Esophagus (tissue), 2 donors: Measurements from ENCODE around the gene PIK3R1. TPM values are rescaled to one million over a fixed set of nuclear protein-coding genes. Genes with fewer than 3 reads are reported as not detected.
"Not testable (repeated sequence)": the region's sequence is repeated elsewhere in the genome, so short reads cannot be mapped to it uniquely, and the experiment has no call there.

Source experiments
- H3K27ac ChIP-seq, 2 donors: one replicate each; pipeline ENCODE4 v1.5.1; 2013; ENCODE audit warnings: low read depth in 2 of 2, mild to moderate bottlenecking in 2 of 2, inconsistent platforms in 1 of 2, low read length in 1 of 2, moderate library complexity in 1 of 2
- H3K27me3 ChIP-seq, 2 donors: one replicate each; pipeline ENCODE4 v1.6.1; 2013; ENCODE audit warnings: low read length in 2 of 2, control low read depth in 1 of 2, mild to moderate bottlenecking in 1 of 2; ENCODE audit not compliant: insufficient read depth in 2 of 2, control insufficient read depth in 1 of 2
- H3K36me3 ChIP-seq, 2 donors: one replicate each; pipeline ENCODE4 v1.6.1; 2013; ENCODE audit warnings: low read length in 1 of 2; ENCODE audit not compliant: control insufficient read depth in 2 of 2, insufficient read depth in 2 of 2
- H3K4me1 ChIP-seq, 2 donors: one replicate each; pipeline ENCODE4 v1.6.1; 2013; ENCODE audit warnings: low read length in 1 of 2; ENCODE audit not compliant: control insufficient read depth in 2 of 2, insufficient read depth in 2 of 2
- H3K4me3 ChIP-seq, 2 donors: one replicate each; pipeline ENCODE4 v1.5.1; 2013; ENCODE audit warnings: low read length in 2 of 2, mild to moderate bottlenecking in 2 of 2, low read depth in 1 of 2, moderate library complexity in 1 of 2
- H3K9me3 ChIP-seq, 2 donors: one replicate each; pipeline ENCODE4 v1.6.1; 2013; ENCODE audit warnings: mild to moderate bottlenecking in 2 of 2, low read depth in 1 of 2, low read length in 1 of 2, moderate library complexity in 1 of 2; ENCODE audit not compliant: control insufficient read depth in 2 of 2, insufficient read depth in 1 of 2
- WGBS, 2 donors: extraction: QIAGEN DNeasy Blood & Tissue Kit; methylation state at CpG; one replicate each; pipeline ENCODE4 v1.1.7; 2013; 5-methylcytosine and 5-hydroxymethylcytosine counted together
- polyA plus RNA-seq, 2 donors: library from polyadenylated mRNA; stranded (reverse); fragments of 200-250 nt; gene quantifications; one replicate each; pipeline ENCODE4 v1.2.3, GENCODE V29; 2013
- donor health status: healthy with polysubstance abuse.
- donor health status: Bipolar disorder and iron deficiency.

The PIK3R1 gene
- polyA plus RNA-seq, 2 donors, result 5.0 to 8.2 TPM

DNA sequence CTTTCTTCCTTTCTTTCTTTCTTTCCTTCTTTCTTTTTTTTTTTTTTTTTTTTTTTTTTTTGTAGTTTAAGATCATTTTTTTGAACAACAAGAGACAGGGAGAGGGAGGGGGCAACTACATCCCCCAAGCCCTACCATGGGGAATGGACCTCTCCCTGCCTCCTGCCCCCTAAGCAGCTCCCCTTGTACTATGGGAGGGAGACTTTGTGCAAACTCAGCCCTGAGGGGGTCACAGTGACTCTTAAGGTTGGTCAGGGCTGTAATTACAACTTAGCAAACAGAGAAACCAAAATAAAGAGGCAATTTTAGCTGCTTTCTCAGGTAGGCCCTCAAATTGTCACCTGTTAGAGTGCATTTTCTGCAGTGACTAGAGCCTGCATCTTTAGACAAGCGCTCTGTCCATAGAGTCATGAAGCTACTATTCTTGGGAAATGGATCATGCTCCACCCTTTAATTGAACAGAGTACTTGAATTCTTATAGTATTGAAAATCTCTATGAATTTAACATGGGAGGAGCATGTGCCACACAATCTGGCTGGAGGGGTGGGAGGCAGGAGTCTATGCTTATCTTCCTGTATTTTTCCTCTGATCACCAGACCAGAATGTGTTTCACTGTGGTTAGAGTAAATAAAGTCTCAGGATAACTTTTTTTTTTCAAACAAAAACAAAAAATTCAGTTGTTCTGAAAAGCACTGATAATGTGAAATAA is 24.3 kb upstream of the PIK3R1 start:
- H3K27ac ChIP-seq, result no peak overlapping the region
- H3K9me3 ChIP-seq, result no peaks in the 10 kb centered on the region
- H3K36me3 ChIP-seq, result no peaks in the 10 kb centered on the region
- no peaks in the 10 kb centered on the region for H3K4me1 ChIP-seq
- no peaks in the 10 kb centered on the region for H3K27me3 ChIP-seq
- no peak overlapping the region for H3K4me3 ChIP-seq
- WGBS, 2 donors, result 95 to 96% methylated on average over 1 of the region's 1 CpG

- H3K4me3 ChIP-seq, result no peak overlapping the region
- 92 to 99% methylated on average over 3 of the region's 3 CpGs for WGBS, 2 donors
- H3K4me1 ChIP-seq, result no peaks in the 10 kb centered on the region
- H3K36me3 ChIP-seq, result no peaks in the 10 kb centered on the region
- H3K27me3 ChIP-seq, result no peaks in the 10 kb centered on the region
- no peaks in the 10 kb centered on the region for H3K9me3 ChIP-seq
- no peak overlapping the region for H3K27ac ChIP-seq
These were observed 22.9 kb upstream of the PIK3R1 start for GRCh38 chr5:68192679-68193060.

DNA sequence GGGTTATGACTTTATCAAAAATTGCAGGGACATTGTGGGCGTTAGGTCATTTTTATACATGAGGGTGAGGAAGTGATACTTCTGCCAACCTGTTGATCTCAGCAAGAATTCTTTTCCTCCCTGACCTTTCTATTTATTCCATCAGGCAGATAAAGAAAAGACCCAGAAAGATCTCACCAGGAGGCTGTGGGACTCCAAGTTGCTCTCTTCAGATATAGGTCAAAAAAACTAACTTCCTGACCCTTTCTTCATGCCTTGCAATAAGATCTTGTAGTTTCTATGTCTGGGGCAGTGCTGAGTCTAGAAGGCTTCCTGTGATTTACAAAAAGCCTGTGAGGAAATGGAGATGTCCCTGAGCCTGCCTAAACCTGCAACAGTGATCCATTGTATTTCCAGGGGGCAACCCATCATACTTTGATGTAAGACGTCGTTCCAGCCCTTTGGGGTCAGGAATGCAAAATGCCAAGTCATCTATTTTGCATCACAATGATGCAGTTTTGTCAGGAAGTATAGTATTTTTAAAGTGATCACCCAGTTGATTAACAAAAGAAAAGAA is 22.0 kb upstream of the PIK3R1 start:
- Histone ChIP-seq H3K9me3 (no peaks in the 10 kb centered on the region), H3K4me3 (no peak overlapping the region), H3K4me1 (no peaks in the 10 kb centered on the region), H3K27me3 (no peaks in the 10 kb centered on the region), H3K27ac (no peak overlapping the region), H3K36me3 (no peaks in the 10 kb centered on the region)
- 31 to 44% methylated on average over 3 of the region's 3 CpGs for WGBS, 2 donors

GRCh38 chr5:68194386-68194785 is 21.2 kb upstream of the PIK3R1 start:
- no peaks in the 10 kb centered on the region for H3K36me3 ChIP-seq
- WGBS, 2 donors, result 54 to 58% methylated on average over 2 of the region's 2 CpGs
- H3K27ac ChIP-seq, result no peak overlapping the region
- H3K9me3 ChIP-seq, result no peaks in the 10 kb centered on the region
- H3K4me3 ChIP-seq, result no peak overlapping the region
- H3K4me1 ChIP-seq, result no peaks in the 10 kb centered on the region
- H3K27me3 ChIP-seq, result no peaks in the 10 kb centered on the region

- H3K27ac ChIP-seq, result no peak overlapping the region
- H3K9me3 ChIP-seq, result no peaks in the 10 kb centered on the region
- H3K4me1 ChIP-seq, result no peaks in the 10 kb centered on the region
- H3K36me3 ChIP-seq, result no peaks in the 10 kb centered on the region
- H3K4me3 ChIP-seq, result no peak overlapping the region
- H3K27me3 ChIP-seq, result no peaks in the 10 kb centered on the region
- WGBS, 2 donors, result 90 to 94% methylated on average over 3 of the region's 3 CpGs
These were observed 20.4 kb upstream of the PIK3R1 start for GRCh38 chr5:68195137-68195536.

- 92 to 93% methylated on average over 6 of the region's 6 CpGs for WGBS, 2 donors
- H3K4me3 ChIP-seq, result no peak overlapping the region
- no peaks in the 10 kb centered on the region for H3K4me1 ChIP-seq
- no peak overlapping the region for H3K27ac ChIP-seq
- H3K36me3 ChIP-seq, result no peaks in the 10 kb centered on the region
- H3K27me3 ChIP-seq, result no peaks in the 10 kb centered on the region
- H3K9me3 ChIP-seq, result no peaks in the 10 kb centered on the region
These were observed 18.7 kb upstream of the PIK3R1 start for GRCh38 chr5:68196876-68197275.

DNA sequence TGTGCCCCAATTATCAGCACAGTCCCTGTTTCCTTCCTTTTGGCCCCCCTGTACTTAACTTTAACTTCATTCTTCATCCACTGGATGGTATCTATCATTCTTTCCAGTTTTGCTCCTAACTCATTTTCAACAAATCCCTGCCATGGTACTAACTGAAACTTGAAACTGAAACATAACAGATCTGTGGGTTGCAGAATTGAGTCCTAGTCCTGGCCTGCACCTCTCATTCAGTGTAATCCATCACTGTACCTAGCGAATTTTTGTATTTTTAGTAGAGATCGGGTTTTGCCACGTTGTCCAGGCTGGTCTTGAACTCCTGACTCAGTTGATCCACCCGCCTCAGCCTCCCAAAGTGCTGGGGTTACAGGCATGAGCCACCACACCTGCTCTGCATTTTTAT is 15.3 kb upstream of the PIK3R1 start:
- Histone ChIP-seq H3K4me1 (no peaks in the 10 kb centered on the region), H3K36me3 (no peaks in the 10 kb centered on the region), H3K27me3 (no peaks in the 10 kb centered on the region), H3K27ac (no peak overlapping the region), H3K9me3 (no peaks in the 10 kb centered on the region), H3K4me3 (no peak overlapping the region)
- WGBS, 2 donors, result 91 to 93% methylated on average over 4 of the region's 4 CpGs

GRCh38 chr5:68210654-68211053 is 4.9 kb upstream of the PIK3R1 start:
- 94 to 97% methylated on average over 4 of the region's 4 CpGs for WGBS, 2 donors

DNA sequence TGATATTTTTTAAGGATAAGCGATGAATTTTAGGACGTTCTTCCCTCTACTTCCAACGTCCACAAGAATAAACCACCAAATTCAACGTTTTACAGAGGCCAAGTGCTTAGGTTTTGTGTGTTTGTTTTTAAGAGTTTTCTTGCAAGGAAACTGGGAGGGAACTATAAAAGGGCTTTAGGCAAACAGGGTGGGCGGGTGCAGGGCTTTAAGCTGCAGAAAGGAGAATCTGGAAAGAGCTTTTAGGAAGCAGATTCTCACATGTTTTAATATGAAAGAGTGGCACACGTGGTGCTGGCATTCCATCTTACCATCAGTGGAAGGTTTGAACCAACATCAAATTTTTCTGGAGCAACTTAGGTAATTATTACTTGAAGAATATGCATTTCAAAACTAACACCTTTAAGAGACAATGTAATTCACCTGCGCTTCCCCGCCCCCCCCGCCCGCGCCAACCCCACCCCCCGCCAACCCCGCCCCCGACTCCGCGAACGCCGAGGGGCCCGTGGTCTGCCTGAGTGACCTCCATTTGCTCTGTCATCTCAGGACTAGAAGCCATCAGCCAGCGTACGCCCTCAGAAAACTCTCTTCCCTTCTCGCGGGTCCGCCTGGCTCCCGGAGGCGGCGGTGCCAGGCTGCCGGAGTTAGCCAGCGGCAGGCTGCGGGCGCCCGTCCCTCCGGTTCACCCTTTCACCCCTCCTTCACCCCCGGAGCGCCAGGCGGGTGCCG is 911 bp upstream of the PIK3R1 start:
- peaks cover 0 to 2% of the 10 kb centered on the region in 2 donors for H3K9me3 ChIP-seq
- 3% methylated on average over 36 to 37 of the region's 37 CpGs for WGBS, 2 donors
- H3K36me3 ChIP-seq, result no peaks in the 10 kb centered on the region
- H3K4me3 ChIP-seq, result peak overlapping the region; percentile 84 to 98
- no peaks in the 10 kb centered on the region for H3K27me3 ChIP-seq
- H3K27ac ChIP-seq, result peak overlapping the region; percentile 97 to 99
- no peaks in the 10 kb centered on the region for H3K4me1 ChIP-seq

More at GRCh38 chr5:68210654-68211053, 4.9 kb upstream of the PIK3R1 start:
- not testable (repeated sequence) for H3K27ac ChIP-seq, H3K27me3 ChIP-seq, H3K36me3 ChIP-seq, H3K4me1 ChIP-seq, H3K9me3 ChIP-seq, H3K4me3 ChIP-seq
